NCI-H460 (cell line): ENCODE results near the gene GALR3. TPM values are rescaled to one million over a fixed set of nuclear protein-coding genes. Genes with fewer than 3 reads are reported as not detected.

Source experiments
- DNase-seq: peaks from one replicate; pipeline ENCODE4 v3.0.0-alpha.2; 2016; ENCODE audit warnings: low read depth; ENCODE audit errors: extremely low read depth
- total RNA-seq: library from RNA; depleted of rRNA; stranded (reverse); fragments of >200 nt; shearing (Covaris generic); gene quantifications from 2 replicates; pipeline ENCODE4 v1.2.3, GENCODE V29; 2014

The GALR3 gene
- total RNA-seq, 1 experiment from 2014 or later, result not detected

DNA sequence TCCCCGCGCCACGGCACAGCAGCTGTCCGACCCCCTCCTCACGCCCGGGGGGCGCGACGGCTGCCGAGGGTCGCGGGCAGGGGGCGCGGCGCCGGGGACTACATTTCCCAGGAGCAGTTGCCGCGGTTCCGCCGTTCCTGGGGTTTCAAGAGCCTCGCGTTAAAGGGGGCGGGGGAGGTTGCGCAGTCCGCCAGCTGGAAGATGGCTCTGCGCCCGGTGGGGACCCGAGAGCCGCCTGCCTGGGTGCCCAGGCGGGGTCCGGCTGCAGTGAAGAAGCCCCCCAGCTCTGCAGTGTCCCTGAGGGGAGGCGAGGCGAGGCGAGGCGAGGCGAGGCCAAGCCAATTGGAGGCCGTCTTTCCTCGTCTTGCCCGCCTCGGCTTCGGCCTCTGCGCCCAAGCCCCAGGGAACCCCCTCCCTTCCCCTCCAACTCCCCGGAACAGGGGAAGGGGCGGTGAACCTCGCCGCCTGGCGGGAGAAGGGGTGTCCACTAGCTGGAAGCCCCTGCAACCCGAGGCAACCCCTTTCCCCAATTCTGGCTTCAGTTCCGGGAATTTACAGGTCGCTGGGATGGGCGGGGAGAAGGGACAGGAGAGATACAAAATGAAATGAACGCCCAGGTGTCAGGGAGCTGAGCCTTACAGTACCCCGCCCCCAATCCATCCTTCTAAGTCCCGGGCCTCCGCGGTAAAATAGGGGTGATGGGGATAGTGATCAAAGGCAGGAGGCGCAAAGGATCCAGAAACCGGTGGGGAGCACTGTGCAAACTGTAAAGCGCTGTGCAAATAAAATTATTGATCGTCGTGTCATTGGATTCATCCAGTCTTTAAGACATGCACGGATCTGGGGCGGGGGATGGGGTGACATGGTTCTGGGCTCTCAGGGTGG, 20.6 kb upstream of the GALR3 start:
- DNase-seq, result no peak

DNA sequence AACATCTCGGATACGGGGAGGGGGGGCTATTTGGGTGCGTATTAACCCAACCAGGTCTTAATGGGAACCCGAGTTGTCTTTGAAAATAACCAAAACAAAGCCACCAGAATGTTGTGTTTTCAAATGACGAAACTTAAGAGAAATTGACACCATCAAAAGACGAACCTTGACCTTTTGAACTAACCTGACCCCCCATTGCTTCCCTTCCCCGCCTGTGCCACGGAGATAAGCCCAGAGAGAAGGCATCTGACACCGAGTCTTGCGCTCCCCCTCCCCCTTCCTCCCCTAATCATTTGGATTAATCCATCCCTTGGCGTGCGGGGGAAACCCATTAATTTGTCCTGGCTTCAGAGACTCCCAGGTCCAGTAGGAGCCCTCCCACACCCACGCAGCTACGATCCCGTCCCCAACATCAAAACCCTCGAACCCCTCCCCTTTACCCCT, 20.0 kb upstream of the GALR3 start:
- DNase-seq, result no peak

DNA sequence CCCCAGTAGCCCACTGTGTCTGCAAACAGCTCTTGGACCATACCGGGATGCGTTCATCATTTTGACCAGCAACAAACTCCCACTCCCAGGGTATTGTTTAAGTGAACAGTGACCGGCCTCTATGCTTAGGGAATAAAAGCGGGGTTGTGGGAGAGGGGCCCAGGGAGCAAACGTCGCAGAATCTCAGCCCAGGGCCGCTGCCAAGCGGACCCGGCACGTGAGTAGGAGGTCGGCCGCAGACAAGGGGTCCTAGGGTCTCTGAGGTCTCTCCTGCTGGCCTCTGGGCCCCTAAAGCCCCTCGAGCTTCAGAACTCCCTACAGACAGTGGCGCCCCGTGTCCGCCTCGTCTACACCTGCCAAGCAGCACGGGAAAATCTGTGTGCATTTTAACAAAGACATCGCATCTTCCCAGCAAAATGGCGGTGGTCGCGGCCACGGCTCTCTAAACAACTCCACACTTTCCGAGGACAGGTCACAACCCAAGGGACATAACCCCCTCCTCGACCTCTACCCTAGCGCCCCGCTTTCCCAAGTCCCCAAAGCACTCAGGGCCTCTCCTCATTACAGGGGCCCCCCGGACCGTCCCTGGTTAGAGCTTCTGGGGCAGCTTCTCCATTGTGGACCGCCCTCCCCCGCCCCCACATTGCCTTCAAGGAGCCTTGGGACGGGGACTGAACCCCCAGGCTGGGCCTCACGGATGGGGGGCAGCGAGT, 19.4 kb upstream of the GALR3 start:
- no peak for DNase-seq

DNA sequence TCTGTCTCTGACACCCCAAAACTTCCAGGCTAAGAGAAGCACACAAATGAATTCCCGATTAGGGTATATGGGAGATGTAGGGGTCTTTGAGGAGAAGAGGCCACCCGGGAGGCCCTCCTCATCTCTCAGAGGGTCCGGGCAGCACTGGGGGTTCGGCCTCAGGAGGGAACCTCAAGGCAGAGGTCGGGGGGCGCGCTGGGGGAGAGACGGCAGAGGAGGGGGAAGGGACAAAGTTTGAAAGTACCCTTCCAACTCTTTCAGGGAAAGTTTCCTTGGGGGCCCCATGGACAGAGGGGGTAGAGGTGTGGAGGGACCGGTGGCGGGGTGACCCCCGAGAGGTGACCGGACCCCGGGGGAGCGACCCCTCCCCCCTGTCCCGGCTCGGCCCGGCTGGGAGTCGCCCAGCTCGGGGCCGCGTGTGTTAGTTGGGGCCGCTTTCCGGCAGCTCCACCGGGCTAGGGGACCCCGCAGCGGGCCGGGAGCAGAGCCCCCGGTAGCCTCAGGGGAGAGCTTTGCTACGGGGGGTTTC, 18.8 kb upstream of the GALR3 start:
- no peak for DNase-seq

DNA sequence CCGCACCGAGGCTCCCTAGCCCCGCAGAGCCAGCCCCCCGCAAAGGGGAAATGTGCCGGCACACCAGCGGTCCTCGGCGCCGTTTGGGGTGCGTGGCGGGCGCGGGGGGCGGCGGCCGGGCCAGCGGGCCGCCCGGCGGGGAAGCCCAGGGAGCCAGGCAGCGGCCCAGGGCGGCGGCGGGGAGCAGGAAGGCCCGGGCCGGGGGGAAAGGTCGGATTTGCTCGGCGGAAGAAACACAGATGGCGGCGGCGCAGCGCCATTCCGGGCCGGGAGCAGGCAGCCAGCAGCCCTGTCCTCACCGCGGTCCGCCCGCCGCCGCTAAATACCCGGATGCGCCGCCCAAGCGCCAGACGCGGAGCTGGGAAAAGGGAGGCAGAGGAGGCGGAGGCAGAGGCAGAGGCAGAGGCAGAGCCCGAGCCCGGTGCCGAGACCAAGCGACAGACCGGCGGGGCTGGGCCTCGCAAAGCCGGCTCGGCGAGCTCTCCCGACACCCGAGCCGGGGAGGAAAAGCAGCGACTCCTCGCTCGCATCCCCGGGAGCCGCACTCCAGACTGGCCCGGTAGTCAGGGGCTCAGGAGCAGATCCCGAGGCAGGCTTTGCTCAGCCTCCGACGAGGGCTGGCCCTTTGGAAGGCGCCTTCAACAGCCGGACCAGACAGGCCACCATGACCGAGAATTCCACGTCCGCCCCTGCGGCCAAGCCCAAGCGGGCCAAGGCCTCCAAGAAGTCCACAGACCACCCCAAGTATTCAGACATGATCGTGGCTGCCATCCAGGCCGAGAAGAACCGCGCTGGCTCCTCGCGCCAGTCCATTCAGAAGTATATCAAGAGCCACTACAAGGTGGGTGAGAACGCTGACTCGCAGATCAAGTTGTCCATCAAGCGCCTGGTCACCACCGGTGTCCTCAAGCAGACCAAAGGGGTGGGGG, 18.0 kb upstream of the GALR3 start:
- peak; percentile 49 for DNase-seq

DNA sequence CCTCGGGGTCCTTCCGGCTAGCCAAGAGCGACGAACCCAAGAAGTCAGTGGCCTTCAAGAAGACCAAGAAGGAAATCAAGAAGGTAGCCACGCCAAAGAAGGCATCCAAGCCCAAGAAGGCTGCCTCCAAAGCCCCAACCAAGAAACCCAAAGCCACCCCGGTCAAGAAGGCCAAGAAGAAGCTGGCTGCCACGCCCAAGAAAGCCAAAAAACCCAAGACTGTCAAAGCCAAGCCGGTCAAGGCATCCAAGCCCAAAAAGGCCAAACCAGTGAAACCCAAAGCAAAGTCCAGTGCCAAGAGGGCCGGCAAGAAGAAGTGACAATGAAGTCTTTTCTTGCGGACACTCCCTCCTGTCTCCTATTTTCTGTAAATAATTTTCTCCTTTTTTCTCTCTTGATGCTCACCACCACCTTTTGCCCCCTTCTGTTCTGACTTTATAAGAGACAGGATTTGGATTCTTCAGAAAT, 17.3 kb upstream of the GALR3 start:
- no peak for DNase-seq

DNA sequence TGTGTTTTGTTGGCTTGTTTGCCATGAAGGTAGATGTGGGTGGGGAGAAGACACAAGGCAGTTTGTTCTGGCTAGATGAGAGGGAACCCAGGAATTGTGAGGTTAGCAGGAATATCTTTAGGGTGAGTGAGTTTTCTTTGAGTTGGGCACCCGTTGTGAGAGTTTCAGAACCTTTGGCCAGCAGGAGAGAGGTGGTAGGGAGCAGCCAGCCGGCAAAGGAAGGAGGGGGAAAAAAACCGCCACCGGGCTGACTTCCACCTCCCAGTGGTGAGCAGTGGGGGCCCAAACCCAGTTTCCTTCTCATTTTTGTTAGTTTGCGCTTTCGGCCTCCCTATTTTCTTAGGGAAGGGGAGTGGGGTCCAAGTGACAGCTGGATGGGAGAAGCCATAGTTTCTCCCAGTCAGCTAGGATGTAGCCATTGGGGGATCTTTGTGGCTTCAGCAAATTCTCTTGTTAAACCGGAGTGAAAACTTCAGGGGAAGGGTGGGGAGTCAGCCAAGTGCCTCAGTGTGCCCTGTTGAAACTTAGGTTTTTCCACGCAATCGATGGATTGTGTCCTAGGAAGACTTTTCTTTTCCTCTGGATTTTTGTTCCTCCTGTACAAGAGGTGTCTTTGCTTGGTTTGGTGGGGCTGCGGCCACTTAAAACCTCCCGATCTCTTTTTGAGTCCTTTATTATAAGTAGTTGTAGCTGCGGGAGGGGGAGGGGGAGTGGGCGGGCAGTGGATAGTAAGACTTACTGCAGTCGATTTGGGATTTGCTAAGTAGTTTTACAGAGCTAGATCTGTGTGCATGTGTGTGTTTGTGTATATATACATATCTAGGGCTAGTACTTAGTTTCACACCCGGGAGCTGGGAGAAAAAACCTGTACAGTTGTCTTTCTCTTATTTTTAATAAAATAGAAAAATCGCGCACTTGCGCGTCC, 16.5 kb upstream of the GALR3 start:
- DNase-seq, result no peak

DNA sequence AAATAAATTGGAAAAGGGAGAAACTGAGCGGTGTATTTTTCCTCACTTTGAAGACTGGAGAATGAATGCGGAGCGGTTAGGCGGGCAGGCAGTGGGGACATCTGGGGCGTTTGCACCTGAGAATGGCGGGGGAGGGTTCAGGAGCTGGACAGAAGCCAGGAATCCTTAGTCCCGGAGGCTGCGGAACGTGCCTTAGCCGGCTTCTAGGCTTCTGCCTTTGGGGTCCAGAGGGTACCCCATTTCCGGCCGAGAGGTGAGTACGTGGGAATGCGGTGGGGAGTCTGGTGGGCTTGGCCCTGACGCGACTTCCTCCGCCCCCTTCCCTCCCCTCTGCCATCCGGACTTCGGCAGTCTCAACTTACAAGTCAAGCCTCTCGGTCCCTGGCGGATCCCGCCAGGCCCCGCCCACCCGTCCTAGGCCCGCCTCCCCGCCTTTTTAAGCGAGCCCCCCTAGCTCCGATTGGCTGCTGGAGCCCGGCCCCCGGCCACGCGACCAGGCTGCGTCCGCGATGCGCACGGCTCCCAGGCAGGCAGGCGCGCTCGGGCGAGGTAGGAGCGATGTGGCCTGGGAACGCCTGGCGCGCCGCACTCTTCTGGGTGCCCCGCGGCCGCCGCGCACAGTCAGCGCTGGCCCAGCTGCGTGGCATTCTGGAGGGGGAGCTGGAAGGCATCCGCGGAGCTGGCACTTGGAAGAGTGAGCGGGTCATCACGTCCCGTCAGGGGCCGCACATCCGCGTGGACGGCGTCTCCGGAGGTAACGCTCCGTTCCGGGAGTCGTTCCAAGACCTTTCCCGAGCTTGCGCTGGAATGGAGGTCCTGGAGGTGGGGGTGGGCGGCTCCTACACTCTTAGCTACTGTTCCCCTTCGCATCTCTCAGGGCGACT, 15.5 kb upstream of the GALR3 start, which contains the start of gene GCAT:
TSS of gene GCAT (plus strand) at position 525 of the 884 bp plus-strand sequence. CDS start at position 559, 34 bp downstream.
- DNase-seq, result peak; percentile 79

DNA sequence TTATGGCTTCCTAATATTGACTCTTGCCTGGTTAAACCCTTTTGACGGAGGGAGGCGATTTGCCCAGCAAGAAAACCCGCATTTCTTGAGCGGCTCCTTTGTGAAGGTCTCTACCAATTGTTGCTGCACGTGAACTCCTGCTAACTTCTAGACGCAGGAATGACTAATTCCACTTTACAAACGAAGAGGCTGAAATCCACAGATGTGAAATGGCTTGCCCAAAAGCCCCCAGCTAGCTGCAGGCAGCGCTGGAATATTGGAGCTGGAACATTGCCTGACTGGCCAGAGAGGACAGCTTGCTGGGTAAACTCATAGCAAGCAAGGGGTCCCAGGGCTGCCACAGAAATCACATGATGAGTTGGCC, 14.9 kb upstream of the GALR3 start:
- DNase-seq, result no peak

DNA sequence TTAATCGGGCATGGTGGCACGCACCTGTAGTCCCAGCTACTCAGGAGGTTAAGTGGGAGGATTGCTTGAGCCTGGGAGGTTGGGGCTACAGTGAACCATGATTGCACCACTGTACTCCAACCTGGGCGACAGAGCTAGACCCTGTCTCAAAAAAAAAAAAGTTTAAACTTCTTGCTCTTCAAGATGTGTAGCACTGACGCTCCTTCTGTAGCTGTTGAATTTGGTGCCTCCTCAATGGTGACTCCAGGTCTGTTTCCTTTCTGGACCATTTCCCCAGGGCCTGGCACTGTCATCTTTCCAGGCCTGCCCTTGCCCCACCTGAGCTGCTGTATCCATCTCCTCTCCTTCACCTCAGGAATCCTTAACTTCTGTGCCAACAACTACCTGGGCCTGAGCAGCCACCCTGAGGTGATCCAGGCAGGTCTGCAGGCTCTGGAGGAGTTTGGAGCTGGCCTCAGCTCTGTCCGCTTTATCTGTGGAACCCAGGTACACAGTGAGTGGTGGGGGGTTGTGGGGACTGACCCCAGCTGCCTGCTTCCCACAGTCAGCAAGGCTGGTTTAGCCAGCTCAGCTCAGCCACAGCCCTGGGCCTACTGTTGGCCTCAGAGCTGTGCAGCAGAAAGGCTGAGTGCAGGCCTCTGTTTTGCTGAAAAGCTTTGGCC, 13.4 kb upstream of the GALR3 start:
- DNase-seq, result no peak

DNA sequence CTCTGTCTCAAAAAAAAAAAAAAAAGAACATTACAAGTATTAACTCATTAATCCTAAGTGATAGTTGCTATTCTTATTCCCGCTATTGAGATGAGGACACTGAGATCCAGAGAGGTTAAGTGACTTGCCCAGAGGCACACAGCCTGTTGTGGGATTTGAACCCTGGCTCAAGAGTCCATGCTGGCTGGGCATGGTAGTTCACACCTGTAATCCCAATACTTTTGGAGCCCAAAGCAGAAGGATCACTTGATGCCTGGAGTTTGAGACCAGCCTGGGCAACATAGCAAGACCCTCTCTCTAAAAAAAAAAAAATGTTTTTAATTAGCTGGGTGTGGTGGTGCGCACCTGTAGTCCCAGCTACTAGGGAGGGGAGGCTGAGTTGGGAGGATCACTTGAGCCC, 11.3 kb upstream of the GALR3 start:
- DNase-seq, result no peak

DNA sequence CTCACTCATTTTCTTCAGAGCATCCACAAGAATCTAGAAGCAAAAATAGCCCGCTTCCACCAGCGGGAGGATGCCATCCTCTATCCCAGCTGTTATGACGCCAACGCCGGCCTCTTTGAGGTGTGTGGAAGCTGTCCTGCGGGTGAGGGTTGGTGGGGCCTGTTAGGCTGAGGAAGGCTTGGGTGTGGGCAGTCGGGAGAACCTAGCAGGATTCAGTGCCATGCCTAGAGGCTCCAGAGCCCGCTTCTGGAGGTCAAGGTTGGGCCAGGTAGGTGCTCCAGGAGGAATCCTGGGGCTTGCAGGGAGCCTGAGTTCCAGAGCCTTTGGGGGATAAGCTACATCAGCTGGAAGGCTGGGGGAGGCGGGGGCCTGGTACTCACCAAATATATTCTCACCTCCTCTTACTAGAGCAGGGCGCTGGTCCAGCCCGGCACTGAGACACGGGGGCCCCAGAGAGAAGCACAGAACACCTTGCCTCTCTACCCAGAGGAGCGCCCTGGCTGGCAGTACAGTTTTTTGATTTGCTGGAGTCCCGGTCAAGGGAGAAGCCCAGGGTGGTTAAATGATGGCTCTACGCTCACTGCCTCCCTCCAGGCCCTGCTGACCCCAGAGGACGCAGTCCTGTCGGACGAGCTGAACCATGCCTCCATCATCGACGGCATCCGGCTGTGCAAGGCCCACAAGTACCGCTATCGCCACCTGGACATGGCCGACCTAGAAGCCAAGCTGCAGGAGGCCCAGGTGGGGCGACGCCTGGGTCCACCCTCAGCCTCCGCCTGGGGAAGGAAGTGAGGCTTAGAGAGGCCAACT, 10.1 kb upstream of the GALR3 start:
- no peak for DNase-seq

DNA sequence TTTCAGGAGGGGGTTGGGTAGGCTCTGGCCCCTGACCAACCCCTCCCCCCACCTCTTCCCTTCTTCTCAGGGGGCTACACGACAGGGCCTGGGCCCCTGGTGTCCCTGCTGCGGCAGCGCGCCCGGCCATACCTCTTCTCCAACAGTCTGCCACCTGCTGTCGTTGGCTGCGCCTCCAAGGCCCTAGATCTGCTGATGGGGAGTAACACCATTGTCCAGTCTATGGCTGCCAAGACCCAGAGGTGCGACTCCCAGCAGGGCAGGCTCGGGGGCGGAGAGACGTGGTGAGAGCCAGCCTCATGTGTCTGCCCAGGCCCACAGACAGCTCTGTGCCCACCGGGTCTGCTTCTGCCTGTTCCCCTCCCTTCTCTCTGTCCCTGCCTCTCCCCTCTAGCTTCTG, 7.6 kb upstream of the GALR3 start:
- DNase-seq, result no peak

DNA sequence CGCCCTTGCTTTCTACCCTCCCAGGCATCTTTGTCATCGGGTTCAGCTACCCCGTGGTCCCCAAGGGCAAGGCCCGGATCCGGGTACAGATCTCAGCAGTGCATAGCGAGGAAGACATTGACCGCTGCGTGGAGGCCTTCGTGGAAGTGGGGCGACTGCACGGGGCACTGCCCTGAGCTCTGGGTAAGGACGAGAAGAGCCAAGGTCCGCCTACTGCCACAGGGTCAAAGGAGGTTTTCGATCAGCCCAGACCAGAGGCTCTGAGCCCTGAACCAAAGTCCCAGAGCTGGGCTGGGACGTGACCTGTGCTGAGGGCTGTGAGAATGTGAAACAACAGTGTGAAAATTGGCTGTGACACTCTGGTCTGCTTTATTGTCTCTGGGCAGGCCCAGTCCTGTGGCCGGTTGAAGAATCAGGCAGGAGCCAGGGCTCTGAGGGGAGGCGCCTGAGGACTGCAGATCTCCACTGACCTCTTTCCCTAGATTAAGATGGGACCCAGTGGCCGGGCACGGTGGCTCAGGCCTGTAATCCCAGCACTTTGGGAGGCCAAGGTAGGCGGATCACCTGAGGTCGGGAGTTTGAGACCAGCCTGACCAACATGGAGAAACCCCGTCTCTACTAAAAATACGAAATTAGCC, 6.5 kb upstream of the GALR3 start:
- DNase-seq, result no peak

DNA sequence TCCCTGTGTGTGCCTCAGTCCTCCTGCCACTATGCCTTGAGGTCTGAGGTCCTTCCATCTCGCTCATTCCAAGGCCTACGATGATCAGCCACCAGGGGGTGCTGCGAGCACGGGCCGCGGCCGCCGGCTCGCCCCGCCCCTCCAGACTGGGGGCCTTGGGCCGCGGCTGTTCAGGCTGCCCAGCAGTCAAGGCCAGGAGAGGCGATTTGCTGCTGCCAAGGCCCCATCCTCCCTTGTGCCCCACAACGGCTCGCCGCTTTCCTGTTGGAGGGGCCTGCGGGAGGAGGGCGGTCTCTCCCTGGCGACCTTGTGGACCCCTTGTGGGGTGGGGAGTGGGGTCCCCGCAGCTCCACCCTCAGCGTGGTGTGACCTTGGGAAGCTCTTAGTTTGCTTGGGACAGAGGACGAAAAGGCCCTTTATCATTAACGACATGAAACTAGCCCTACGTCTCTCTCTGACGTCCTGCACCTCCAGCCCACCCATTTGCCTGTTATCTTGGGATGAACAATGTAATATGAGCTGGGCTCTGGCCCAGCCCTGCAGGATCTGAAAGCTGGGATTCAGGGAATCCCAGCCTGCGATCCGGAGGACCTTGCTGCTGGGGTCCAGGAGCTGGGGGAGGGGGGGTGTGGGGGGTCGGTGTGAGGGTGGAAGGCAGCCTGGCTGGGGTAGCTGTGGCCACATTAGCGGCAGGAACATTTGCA, 5.3 kb upstream of the GALR3 start:
- peak; percentile 27 for DNase-seq
